Karpas-422 (cell line): ENCODE results near the gene NUCB1. TPM values are rescaled to one million over a fixed set of nuclear protein-coding genes. Genes with fewer than 3 reads are reported as not detected.
"Not testable (repeated sequence)": the region's sequence is repeated elsewhere in the genome, so short reads cannot be mapped to it uniquely, and the experiment has no call there.

Experiments used
- DNase-seq: peaks from one replicate; pipeline ENCODE4 v3.0.0-alpha.2; 2015
- H2AFZ ChIP-seq: fragments of 200-600 bp; sonication (generic); 2 replicates; pipeline ENCODE4 v1.6.1; 2014; ENCODE audit warnings: antibody characterized with exemption, low read length, mixed read lengths
- H3K27ac ChIP-seq: fragments of 200-600 bp; sonication (generic); 2 replicates; pipeline ENCODE4 v1.5.1; 2014; ENCODE audit warnings: mild to moderate bottlenecking, low read length, moderate library complexity
- H3K27me3 ChIP-seq: fragments of 200-600 bp; sonication (generic); 2 replicates; pipeline ENCODE4 v1.6.1; 2014; ENCODE audit warnings: low read length, mixed read lengths
- H3K36me3 ChIP-seq: fragments of 200-600 bp; sonication (generic); 2 replicates; pipeline ENCODE4 v1.6.1; 2014; ENCODE audit warnings: low read length, mixed read lengths; ENCODE audit not compliant: insufficient read depth
- H3K4me1 ChIP-seq: fragments of 200-600 bp; sonication (generic); 2 replicates; pipeline ENCODE4 v1.6.1; 2014; ENCODE audit warnings: mild to moderate bottlenecking, low read length, mixed read lengths
- H3K4me2 ChIP-seq: fragments of 200-600 bp; sonication (generic); 2 replicates; pipeline ENCODE4 v1.6.1; 2014; ENCODE audit warnings: low read length, low read depth, mild to moderate bottlenecking; ENCODE audit not compliant: poor library complexity, severe bottlenecking
- H3K4me3 ChIP-seq: fragments of 200-600 bp; sonication (generic); 2 replicates; pipeline ENCODE4 v1.5.1; 2014; ENCODE audit warnings: mild to moderate bottlenecking, antibody characterized with exemption, low read length, mixed read lengths
- H3K79me2 ChIP-seq: fragments of 200-600 bp; sonication (generic); 2 replicates; pipeline ENCODE4 v1.6.1; 2014; ENCODE audit warnings: mild to moderate bottlenecking, low read length, mixed read lengths
- H3K9ac ChIP-seq: fragments of 200-600 bp; sonication (generic); 2 replicates; pipeline ENCODE4 v1.6.0; 2014; ENCODE audit warnings: low read length
- H3K9me2 ChIP-seq: fragments of 200-600 bp; sonication (generic), shearing (Covaris generic); replicated peaks from 2 replicates; pipeline ENCODE4 v1.6.0; 2014; ENCODE audit warnings: mild to moderate bottlenecking, low read length, moderate library complexity; ENCODE audit not compliant: insufficient read depth
- H3K9me3 ChIP-seq: fragments of 300-700, 200-600 bp; sonication (generic); 2 replicates; pipeline ENCODE4 v1.6.1; 2014; ENCODE audit warnings: low read length, mixed read lengths
- H4K20me1 ChIP-seq: fragments of 200-600 bp; sonication (generic); 2 replicates; pipeline ENCODE4 v1.6.1; 2014; ENCODE audit warnings: mild to moderate bottlenecking, antibody characterized with exemption, low read length, low read depth; ENCODE audit not compliant: insufficient read depth
- total RNA-seq: library from RNA; depleted of rRNA; stranded (reverse); fragments of >200 nt; shearing (Covaris generic); gene quantifications from 2 replicates; pipeline ENCODE4 v1.2.3, GENCODE V29; 2014; ENCODE audit warnings: low replicate concordance

The NUCB1 gene
- total RNA-seq, 1 experiment from 2014 or later, result 57.5 TPM

GRCh38 chr19:48862827-48863226 lies 37.3 kb upstream of the NUCB1 start:
- no peaks in the 10 kb centered on the region for H3K9me2 ChIP-seq
- H4K20me1 ChIP-seq, result no peaks in the 10 kb centered on the region
- no peaks in the 10 kb centered on the region for H3K9me3 ChIP-seq
- H2AFZ ChIP-seq, result no peak overlapping the region
- no peak overlapping the region for H3K9ac ChIP-seq
- DNase-seq, result no peak
- H3K27me3 ChIP-seq, result no peaks in the 10 kb centered on the region
- no peaks in the 10 kb centered on the region for H3K36me3 ChIP-seq
- H3K27ac ChIP-seq, result no peak overlapping the region
- H3K4me3 ChIP-seq, result no peak overlapping the region
- peaks cover 6% of the 10 kb centered on the region for H3K4me1 ChIP-seq
- H3K79me2 ChIP-seq, result no peaks in the 10 kb centered on the region
- H3K4me2 ChIP-seq, result no peak overlapping the region

- Histone ChIP-seq H2AFZ (no peak overlapping the region), H3K9me3 (no peaks in the 10 kb centered on the region), H3K36me3 (no peaks in the 10 kb centered on the region), H3K27ac (no peak overlapping the region), H3K9ac (no peak overlapping the region), H3K4me3 (no peak overlapping the region), H3K79me2 (no peaks in the 10 kb centered on the region), H3K4me2 (no peak overlapping the region), H3K9me2 (no peaks in the 10 kb centered on the region), H3K4me1 (peaks cover 6% of the 10 kb centered on the region), H4K20me1 (no peaks in the 10 kb centered on the region), H3K27me3 (no peaks in the 10 kb centered on the region)
- no peak for DNase-seq
Observed at GRCh38 chr19:48866692-48867091, 33.4 kb upstream of the NUCB1 start.

- no peak overlapping the region for H3K9ac ChIP-seq
Observed at GRCh38 chr19:48867123-48867745, 32.9 kb upstream of the NUCB1 start.

GRCh38 chr19:48867746-48868113 lies 32.4 kb upstream of the NUCB1 start:
- no peaks in the 10 kb centered on the region for H3K9me3 ChIP-seq
- H2AFZ ChIP-seq, result no peak overlapping the region
- no peak overlapping the region for H3K4me3 ChIP-seq
- no peaks in the 10 kb centered on the region for H3K27me3 ChIP-seq
- no peaks in the 10 kb centered on the region for H3K9me2 ChIP-seq
- H3K79me2 ChIP-seq, result peaks cover 5% of the 10 kb centered on the region
- no peaks in the 10 kb centered on the region for H3K36me3 ChIP-seq
- DNase-seq, result no peak
- H3K27ac ChIP-seq, result no peak overlapping the region
- 0 out of 2 replicates have a peak, but pooled peaks cover 4% of the 10 kb centered on the region for H4K20me1 ChIP-seq
- peaks cover 6% of the 10 kb centered on the region for H3K4me1 ChIP-seq
- no peak overlapping the region for H3K9ac ChIP-seq
- no peak overlapping the region for H3K4me2 ChIP-seq

More at GRCh38 chr19:48867123-48867745, 32.9 kb upstream of the NUCB1 start:
- Histone ChIP-seq H3K9me2 (no peaks in the 10 kb centered on the region), H3K4me1 (peaks cover 6% of the 10 kb centered on the region), H3K4me3 (no peak overlapping the region), H4K20me1 (no peaks in the 10 kb centered on the region), H3K79me2 (no peaks in the 10 kb centered on the region), H3K27ac (no peak overlapping the region), H3K9me3 (no peaks in the 10 kb centered on the region), H2AFZ (no peak overlapping the region), H3K36me3 (no peaks in the 10 kb centered on the region), H3K4me2 (no peak overlapping the region), H3K27me3 (no peaks in the 10 kb centered on the region)
- no peak for DNase-seq

- Histone ChIP-seq H3K27ac (no peak within 1 kb of the TSS), H3K4me2 (no peak within 1 kb of the TSS), H3K79me2 (peaks cover 10% of the 10 kb centered on the region), H2AFZ (no peak within 1 kb of the TSS; the same call in 1 of the 2 replicates), H3K36me3 (no peaks in the 10 kb centered on the region), H3K27me3 (no peaks in the 10 kb centered on the region), H3K9ac (peak within 1 kb of the TSS; percentile 16; the same call in 1 of the 2 replicates), H3K9me2 (no peaks in the 10 kb centered on the region), H3K4me1 (peaks cover 10% of the 10 kb centered on the region), H4K20me1 (peaks cover 7% of the 10 kb centered on the region; the same call in 1 of the 2 replicates), H3K4me3 (no peak within 1 kb of the TSS), H3K9me3 (no peaks in the 10 kb centered on the region)
- no peak for DNase-seq
Observed at GRCh38 chr19:48868114-48868886, 31.8 kb upstream of the NUCB1 start, which contains the start of gene PLEKHA4. PLEKHA4 (minus strand) TSS chr19:48868617; CDS start chr19:48867620, 997 bp downstream.

GRCh38 chr19:48870048-48870447 lies 30.1 kb upstream of the NUCB1 start:
- H3K9ac ChIP-seq, result no peak overlapping the region
- no peaks in the 10 kb centered on the region for H3K9me2 ChIP-seq
- H3K36me3 ChIP-seq, result 0 out of 2 replicates have a peak, but pooled peaks cover 5% of the 10 kb centered on the region
- no peak overlapping the region for H3K4me2 ChIP-seq
- no peak overlapping the region for H3K27ac ChIP-seq
- H2AFZ ChIP-seq, result no peak overlapping the region
- H3K27me3 ChIP-seq, result no peaks in the 10 kb centered on the region
- H4K20me1 ChIP-seq, result peaks cover 12% of the 10 kb centered on the region; the same call in 1 of the 2 replicates
- H3K4me1 ChIP-seq, result peaks cover 27% of the 10 kb centered on the region
- H3K9me3 ChIP-seq, result no peaks in the 10 kb centered on the region
- DNase-seq, result no peak
- H3K79me2 ChIP-seq, result peaks cover 25% of the 10 kb centered on the region
- H3K4me3 ChIP-seq, result no peak overlapping the region

- not testable (repeated sequence) for H3K9me3 ChIP-seq, DNase-seq, H3K9me2 ChIP-seq, H3K4me3 ChIP-seq, H3K27me3 ChIP-seq, H3K9ac ChIP-seq, H3K27ac ChIP-seq, H2AFZ ChIP-seq
- peaks cover 38% of the 10 kb centered on the region for H3K4me1 ChIP-seq
- peak overlapping the region; percentile 4 for H3K4me2 ChIP-seq
- H3K36me3 ChIP-seq, result 0 out of 2 replicates have a peak, but pooled peaks cover 13% of the 10 kb centered on the region
- peaks cover 25% of the 10 kb centered on the region for H3K79me2 ChIP-seq
- peaks cover 12% of the 10 kb centered on the region; the same call in 1 of the 2 replicates for H4K20me1 ChIP-seq
Observed at GRCh38 chr19:48871471-48872181, 28.5 kb upstream of the NUCB1 start.
